HAP-1 (cell line): ENCODE results near the gene RGPD8.
"Not testable (repeated sequence)": the region's sequence is repeated elsewhere in the genome, so short reads cannot be mapped to it uniquely, and the experiment has no call there.

Experiments used
- DNase-seq, 2 experiments: peaks; one replicate each; pipeline ENCODE4 v3.0.0-alpha.2; 2016 to 2020; ENCODE audit warnings: low spot score in 2 of 2
- H3K27me3 ChIP-seq: fragments of 250-450 bp; sonication (Bioruptor Pico); 2 replicates; pipeline ENCODE4 v1.5.1; 2020; ENCODE audit warnings: low read depth, mild to moderate bottlenecking, moderate library complexity
- H3K36me3 ChIP-seq: fragments of 250-450 bp; sonication (Bioruptor Pico); replicated peaks from 2 replicates; pipeline ENCODE4 v1.5.1; 2020; ENCODE audit warnings: mild to moderate bottlenecking
- H3K4me1 ChIP-seq: fragments of 250-450 bp; sonication (Bioruptor Pico); 2 replicates; pipeline ENCODE4 v1.5.1; 2020; ENCODE audit warnings: mild to moderate bottlenecking
- H3K4me3 ChIP-seq: fragments of 250-450 bp; sonication (Bioruptor Pico); 2 replicates; pipeline ENCODE4 v1.5.1; 2020; ENCODE audit warnings: mild to moderate bottlenecking, moderate library complexity
- H3K9me3 ChIP-seq: fragments of 250-450 bp; sonication (Bioruptor Pico); 2 replicates; pipeline ENCODE4 v1.5.1; 2020; ENCODE audit warnings: mild to moderate bottlenecking, moderate library complexity
- in situ Hi-C: fragments of 300-500 bp; cut with MboI; formaldehyde crosslinking; loops from 3 replicates; pipeline ENCODE4 v1.14.3; 2020; ENCODE audit warnings: low sequenced_read_pairs, inconsistent platforms, mixed read lengths

The RGPD8 gene

GRCh38 chr2:112454586-112454985, 21.1 kb upstream of the RGPD8 start:
- Histone ChIP-seq H3K27me3 (no peaks in the 10 kb centered on the region), H3K4me3 (no peak overlapping the region), H3K9me3 (peaks cover 2% of the 10 kb centered on the region; the same call in 1 of the 2 replicates), H3K36me3 (no peaks in the 10 kb centered on the region), H3K4me1 (no peaks in the 10 kb centered on the region)
- no peak for DNase-seq
- in situ Hi-C loops = no loop called here

- Histone ChIP-seq H3K4me1 (no peaks in the 10 kb centered on the region), H3K36me3 (no peaks in the 10 kb centered on the region), H3K9me3 (peaks cover 2% of the 10 kb centered on the region; the same call in 1 of the 2 replicates), H3K27me3 (no peaks in the 10 kb centered on the region), H3K4me3 (no peak overlapping the region)
- in situ Hi-C loops = no loop called here
- DNase-seq = no peak
These were observed 17.9 kb upstream of the RGPD8 start for GRCh38 chr2:112451317-112451716.

GRCh38 chr2:112449854-112450253, 16.4 kb upstream of the RGPD8 start:
- Histone ChIP-seq H3K27me3 (no peaks in the 10 kb centered on the region), H3K9me3 (peaks cover 2% of the 10 kb centered on the region; the same call in 1 of the 2 replicates), H3K36me3 (no peaks in the 10 kb centered on the region), H3K4me1 (no peaks in the 10 kb centered on the region), H3K4me3 (no peak overlapping the region)
- in situ Hi-C loops = no loop called here
- DNase-seq = no peak

DNA sequence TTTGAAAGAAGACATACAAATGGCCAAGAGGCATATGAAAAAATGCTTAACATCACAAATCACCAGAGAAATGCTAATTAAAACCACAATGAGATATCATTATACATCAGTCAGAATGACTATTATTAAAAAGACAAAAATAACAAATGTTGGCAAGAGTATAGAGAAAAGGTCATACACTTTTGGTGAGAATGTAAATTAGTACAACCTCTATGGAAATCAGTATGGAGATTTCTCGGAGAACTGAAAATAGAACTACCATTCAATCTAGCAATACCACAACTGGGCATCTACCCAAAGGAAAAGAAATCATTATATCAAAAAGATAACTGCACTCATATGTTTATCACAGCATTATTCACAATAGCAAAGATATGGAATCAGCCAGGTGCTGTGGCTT, 10.8 kb upstream of the RGPD8 start:
- H3K4me1 ChIP-seq, in situ Hi-C loops, H3K27me3 ChIP-seq, H3K36me3 ChIP-seq, H3K4me3 ChIP-seq, DNase-seq, H3K9me3 ChIP-seq: not testable (repeated sequence)

DNA sequence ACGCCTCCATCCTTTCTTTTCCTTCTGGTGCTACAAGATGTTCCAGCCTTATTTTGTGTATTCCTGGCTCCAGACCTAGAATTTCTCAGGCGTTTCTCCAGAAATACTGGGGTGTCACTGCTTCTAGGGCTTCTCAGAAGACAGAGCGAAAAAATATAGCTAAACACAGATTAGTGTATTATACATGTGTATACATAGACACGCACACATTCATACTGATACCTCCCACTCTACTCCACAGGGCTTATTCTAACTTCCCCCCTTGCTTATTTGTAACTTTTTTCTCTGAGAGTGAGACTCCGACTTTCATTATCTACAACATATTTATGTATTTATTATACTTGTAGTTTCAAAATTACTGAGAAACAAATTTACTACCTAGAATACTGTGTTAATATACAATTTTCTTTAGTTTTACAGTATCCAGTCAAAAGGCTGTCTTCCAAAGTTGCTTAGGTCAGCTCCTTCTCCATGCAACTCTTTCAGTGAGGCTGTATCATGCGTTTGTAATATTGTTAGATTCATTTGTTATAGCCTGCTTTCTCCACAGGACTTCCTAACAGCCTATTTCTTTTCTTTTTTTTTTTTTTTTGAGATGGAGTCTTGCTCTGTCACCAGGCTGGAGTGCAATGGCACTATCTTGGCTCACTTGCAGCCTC, 5.3 kb upstream of the RGPD8 start:
- H3K4me1 ChIP-seq, H3K36me3 ChIP-seq, H3K4me3 ChIP-seq, in situ Hi-C loops, H3K9me3 ChIP-seq, H3K27me3 ChIP-seq, DNase-seq: not testable (repeated sequence)

- H3K4me1 ChIP-seq, DNase-seq, H3K9me3 ChIP-seq, in situ Hi-C loops, H3K27me3 ChIP-seq, H3K36me3 ChIP-seq, H3K4me3 ChIP-seq: not testable (repeated sequence)
These were observed 4.0 kb upstream of the RGPD8 start for GRCh38 chr2:112437405-112437831.

DNA sequence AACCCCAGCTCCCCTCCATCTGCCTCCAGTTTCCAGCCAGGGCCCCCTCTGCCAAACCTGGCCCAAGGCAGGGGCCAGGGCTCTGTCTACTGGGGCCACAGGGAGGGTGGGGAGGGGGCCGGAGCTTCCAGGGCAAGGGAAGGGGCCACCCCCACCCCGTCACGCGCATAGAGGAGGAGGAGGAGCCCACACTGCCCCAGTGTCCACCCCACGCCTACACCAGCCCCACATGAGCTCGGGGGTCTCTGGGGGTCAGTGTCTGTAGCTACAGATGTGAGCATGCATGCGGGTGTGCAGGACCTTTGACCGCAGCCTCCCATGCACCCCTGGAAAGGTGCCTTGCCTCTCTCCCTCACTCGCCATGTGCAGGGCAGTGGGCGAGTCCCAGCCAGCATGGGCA, 3.5 kb upstream of the RGPD8 start:
- in situ Hi-C loops, DNase-seq: not testable (repeated sequence)

DNA sequence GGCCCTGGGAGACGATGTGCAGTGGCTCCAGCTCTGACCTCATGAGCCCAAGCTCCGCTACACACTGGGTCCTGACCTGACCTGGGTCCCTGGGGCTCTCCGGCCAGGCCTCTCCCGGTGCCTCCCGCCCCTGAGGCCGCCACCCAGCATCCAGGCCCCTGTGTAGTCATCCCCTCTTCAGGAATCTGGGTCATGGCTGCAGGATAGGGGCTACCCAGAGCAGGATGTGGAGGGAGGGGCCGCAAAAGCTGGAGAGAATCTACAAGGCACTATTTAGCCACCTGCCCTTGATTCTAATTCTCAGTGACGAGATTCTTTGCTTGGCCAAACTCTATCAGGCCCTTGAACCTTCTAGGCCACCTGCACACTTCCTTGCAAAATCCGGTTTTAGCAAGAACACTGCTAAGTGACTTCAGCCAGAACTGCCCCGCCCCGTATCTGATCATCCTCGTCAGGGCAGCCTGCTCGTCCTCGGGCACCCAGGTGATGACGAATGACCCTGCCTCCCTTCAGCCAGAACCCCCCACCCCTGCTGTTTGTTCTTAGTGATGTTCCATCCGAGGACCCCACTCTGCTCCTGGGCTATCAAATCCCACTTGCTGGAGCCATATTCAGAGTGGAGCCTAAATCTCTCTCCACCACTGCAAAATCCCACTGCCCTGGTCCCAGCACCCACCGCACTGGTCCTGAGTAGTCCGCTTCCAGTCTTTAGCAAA, 2.4 kb upstream of the RGPD8 start:
- DNase-seq, in situ Hi-C loops: not testable (repeated sequence)

More for the DNA sequence above, 3.5 kb upstream of the RGPD8 start:
- not testable (repeated sequence) for H3K4me3 ChIP-seq, H3K27me3 ChIP-seq, H3K4me1 ChIP-seq, H3K9me3 ChIP-seq, H3K36me3 ChIP-seq

GRCh38 chr2:112434890-112435715, 1.7 kb upstream of the RGPD8 start:
- H3K9me3 ChIP-seq, DNase-seq, H3K4me1 ChIP-seq, H3K36me3 ChIP-seq, H3K27me3 ChIP-seq, H3K4me3 ChIP-seq, in situ Hi-C loops: not testable (repeated sequence)

More for the DNA sequence above, 2.4 kb upstream of the RGPD8 start:
- H3K9me3 ChIP-seq, H3K27me3 ChIP-seq, H3K4me1 ChIP-seq, H3K4me3 ChIP-seq, H3K36me3 ChIP-seq: not testable (repeated sequence)

GRCh38 chr2:112433932-112434730, 686 bp upstream of the RGPD8 start:
- Histone ChIP-seq H3K27me3 (no peaks in the 10 kb centered on the region), H3K36me3 (no peaks in the 10 kb centered on the region), H3K4me3 (no peak overlapping the region), H3K9me3 (no peaks in the 10 kb centered on the region), H3K4me1 (peaks cover 3% of the 10 kb centered on the region; the same call in 1 of the 2 replicates)
- DNase-seq = no peak
- in situ Hi-C loops = no loop called here

DNA sequence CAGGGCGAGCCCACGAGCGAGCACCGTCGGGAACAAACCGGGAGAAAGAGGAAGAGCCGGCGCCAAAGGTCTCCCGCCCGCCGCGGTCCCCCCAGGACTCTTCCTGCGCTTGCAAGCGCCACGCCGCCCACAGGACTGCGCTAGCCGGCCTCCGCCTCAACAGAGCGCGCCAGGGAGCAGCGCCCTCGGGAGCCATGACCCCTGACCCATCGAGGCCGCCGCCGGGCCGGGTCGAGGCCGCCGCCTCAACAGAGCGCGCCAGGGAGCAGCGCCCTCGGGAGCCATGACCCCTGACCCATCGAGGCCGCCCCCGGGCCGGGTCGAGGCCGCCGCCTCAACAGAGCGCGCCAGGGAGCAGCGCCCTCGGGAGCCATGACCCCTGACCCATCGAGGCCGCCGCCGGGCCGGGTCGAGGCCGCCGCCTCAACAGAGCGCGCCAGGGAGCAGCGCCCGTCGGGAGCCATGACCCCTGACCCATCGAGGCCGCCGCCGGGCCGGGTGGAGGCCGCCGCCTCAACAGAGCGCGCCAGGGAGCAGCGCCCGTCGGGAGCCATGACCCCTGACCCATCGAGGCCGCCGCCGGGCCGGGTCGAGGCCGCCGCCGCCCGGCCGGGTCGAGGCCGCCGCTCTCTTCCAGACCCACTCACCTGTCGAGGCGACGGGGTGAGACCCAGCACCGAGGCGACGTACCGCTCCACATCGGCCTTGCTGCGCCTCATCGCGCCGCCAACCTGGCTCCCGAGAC, 538 bp downstream of the RGPD8 start:
- DNase-seq = peak in 1 of 2 experiments; percentile 40
- H3K4me1 ChIP-seq, in situ Hi-C loops, H3K27me3 ChIP-seq, H3K9me3 ChIP-seq, H3K36me3 ChIP-seq: not testable (repeated sequence)
- peak overlapping the region; percentile 41 for H3K4me3 ChIP-seq

GRCh38 chr2:112432390-112432734, 1.1 kb downstream of the RGPD8 start:
- H3K4me1 ChIP-seq, in situ Hi-C loops, H3K9me3 ChIP-seq, H3K27me3 ChIP-seq, H3K36me3 ChIP-seq, DNase-seq: not testable (repeated sequence)
- H3K4me3 ChIP-seq = peak overlapping the region; percentile 41
